HG03571 (cell line): ENCODE data around the gene DNAH8.

Source experiments
- ATAC-seq: cut with Tn5 transposase; IDR thresholded peaks from one replicate; pipeline ENCODE4 v1.9.1; 2021; ENCODE audit not compliant: unreplicated experiment

Gene DNAH8

DNA sequence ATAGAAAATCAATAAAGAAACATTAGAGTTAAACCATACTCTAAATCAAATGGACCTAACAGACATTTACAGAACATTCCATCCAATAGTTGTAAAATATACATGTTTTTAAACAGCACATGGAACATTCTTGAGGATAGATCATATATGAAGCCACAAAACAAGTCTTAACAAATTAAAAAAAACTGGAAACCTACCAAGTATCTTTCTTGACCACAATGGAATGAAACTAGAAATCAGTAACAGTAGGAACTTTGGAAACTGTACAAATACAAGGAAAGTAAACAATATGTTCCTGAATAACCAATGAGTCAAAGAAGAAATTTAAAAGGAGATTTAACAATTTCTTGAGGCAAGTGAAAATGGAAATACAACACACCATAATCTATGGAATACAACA, 242.3 kb downstream of the DNAH8 start:
- ATAC-seq = no peak

DNA sequence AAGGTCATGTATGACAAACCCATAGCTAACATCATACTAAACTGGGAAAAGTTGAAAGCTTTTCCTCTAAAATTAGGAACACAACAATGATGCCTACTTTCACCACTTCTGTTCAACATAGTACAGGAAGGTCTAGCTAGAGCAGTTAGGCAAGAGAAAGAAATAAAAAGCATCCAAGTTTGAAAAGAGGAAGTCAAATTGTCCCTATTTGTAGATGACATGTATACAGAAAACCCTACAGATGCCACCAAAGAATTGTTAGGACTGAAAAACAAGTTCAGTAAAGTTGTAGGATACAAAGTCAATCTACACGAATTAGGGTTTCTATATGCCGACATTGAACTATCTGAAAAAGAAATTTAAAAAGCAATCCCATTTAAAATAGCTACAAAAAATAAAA, 244.0 kb downstream of the DNAH8 start:
- ATAC-seq = no peak

DNA sequence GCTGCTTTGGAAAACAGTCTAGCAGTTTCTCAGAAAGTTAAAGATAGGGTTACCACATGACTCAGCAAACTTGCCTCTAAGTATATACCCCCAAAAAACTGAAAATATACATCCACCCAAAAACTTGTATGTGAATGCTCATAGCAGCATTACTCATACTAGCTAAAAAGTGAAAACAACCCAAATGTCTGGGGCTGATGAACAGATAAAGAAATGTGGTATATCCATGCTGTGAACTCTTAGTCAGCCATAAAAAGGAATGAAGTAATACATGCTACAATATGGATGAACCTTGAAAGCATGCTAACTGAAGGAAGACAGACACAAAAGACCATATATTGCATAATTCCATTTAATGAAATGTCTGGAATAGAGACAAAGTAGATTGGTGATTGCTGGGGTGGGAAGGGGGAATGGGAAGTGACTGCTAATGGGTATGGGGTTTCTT, 253.6 kb downstream of the DNAH8 start:
- no peak for ATAC-seq

DNA sequence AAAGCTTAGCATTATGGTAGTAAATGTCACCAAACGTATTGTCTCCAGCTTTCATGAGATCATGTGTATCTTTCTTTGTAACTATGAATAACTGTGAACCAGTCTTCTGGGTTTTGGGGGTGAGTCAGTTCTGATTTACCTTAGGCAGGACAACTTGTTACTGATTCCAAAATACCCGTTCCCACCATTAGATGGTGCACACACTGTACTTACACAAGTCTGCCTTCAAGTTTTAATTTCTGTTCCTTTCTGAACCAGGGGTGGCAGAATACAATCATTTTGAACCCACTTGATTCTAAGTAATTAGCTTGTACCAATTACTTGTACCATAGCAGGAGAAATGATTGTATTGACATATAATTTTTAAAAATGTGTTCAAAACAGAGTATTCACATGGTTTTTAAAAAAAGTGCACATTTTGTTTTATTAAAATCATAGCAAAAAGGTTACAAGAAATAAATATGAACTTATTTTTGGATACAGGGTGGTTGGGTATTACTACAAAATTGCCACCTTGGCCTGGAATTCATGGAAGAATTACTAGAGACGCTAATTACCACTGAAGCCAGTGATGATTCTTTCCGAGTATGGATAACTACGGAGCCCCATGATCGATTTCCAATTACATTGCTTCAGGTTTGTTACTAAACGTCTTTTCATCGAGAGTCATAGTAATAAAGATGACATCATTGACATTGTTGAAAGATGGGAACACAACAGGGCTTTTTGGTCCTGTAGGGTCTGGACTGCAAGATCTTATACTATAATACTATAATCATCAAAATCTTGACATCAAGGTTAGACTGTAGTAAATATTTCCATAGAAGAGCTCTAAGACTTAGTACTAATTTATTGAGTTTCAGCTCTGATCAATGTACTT, 258.3 kb downstream of the DNAH8 start:
- no peak for ATAC-seq

DNA sequence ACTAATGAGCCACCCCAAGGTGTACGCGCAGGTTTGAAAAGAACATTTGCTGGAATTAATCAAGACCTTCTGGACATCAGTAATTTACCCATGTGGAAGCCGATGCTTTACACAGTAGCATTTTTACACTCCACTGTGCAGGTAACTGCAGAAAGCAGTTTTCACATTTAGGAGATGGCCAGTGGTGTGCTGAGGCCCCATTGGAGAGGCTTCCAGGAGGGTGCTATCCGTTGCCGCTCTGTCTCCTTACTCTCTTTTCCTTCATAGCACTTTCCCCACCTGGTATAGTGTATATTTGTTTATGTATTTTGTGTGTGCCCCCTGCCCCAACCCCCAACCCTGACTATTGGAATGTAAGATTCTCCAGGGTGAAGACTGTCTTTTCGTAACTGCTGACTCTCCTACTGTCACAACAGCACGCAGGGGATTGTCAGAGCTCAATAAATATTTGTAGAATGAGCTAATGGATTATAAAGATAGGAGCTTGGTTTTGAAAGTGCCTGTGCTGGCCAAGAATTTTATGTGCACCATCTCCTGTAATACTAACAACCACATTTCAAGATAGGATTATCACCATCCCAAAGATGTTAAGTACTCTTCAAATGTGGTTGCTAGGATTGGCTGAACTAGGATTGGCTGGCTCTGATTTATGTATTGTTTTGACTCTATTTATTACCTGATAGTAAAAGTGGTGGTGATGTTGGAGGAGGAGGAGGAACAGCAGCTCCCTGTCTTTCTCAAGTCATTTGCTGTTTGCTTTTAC, 259.5 kb downstream of the DNAH8 start:
- no peak for ATAC-seq

DNA sequence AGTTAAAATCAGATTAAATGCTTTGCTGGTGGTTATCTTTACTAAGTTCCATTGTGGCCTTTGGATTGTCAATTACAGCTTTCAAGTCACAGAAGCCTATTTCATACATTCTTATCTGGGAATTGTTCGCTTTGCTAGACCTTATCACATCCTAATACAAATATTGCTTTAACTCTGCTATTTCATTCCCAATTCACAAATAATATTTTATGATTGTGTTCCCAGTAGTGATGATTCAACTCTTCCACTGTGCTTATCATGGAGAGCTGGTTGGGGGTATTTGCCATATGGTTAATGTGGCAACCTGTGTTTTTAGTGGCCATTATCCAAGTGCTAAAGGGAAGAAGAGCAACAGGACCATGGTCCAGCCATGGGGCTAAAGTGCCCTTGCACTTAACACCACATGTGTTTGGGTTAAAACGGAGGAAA, 260.5 kb downstream of the DNAH8 start:
- no peak for ATAC-seq

DNA sequence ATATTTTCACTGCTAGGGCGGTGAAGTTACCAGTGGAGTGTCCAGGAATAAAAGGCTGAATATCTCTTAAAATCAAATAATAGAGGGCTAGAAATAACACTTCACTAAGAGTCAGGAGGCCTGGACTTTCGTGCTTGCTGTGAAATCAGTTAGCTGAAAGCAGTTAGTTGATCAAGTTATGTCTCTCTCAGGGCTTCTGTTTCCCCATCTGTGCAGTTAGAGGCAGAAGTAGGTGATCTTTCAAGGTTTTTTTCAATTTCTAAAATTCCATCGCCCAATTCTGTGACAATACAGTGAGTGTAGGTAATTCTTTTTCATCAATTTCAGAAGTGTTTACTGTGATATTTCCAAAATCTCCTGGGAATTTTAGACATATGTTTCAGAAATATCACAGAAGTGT, 260.9 kb downstream of the DNAH8 start:
- ATAC-seq = no peak

DNA sequence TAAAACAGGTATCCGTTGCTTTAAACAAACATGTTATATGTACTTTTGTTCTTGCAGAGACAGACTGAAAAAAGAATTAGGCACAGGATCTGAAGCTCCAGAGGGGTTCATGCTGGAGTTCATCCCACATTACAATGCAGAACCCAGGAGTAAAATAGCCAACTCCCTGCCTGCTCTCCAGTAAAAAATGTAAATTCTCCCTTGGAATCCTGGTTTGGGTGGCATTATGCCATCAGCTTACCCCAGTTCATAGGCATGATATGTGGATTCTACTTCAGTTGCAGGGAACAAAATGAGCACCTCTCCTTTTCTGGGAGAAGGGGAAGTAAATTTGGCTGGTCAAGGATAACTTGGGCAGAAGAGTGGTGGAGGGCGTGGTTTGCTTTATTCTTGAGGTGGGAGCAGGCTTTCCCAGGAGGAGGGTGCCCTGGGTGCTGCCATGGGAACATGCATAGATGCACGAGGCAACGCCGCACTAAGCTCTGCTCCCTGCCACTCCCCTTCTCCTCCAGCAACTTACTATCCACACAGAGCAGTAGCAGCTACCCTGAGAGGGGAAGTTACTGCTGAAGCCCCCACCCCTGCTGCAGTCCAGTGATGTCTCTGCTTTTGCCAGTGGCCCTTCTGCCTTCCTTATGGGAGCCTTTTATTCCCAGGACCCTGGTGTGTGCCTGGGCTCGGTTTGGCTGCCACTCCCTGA, 261.8 kb downstream of the DNAH8 start:
- no peak for ATAC-seq

DNA sequence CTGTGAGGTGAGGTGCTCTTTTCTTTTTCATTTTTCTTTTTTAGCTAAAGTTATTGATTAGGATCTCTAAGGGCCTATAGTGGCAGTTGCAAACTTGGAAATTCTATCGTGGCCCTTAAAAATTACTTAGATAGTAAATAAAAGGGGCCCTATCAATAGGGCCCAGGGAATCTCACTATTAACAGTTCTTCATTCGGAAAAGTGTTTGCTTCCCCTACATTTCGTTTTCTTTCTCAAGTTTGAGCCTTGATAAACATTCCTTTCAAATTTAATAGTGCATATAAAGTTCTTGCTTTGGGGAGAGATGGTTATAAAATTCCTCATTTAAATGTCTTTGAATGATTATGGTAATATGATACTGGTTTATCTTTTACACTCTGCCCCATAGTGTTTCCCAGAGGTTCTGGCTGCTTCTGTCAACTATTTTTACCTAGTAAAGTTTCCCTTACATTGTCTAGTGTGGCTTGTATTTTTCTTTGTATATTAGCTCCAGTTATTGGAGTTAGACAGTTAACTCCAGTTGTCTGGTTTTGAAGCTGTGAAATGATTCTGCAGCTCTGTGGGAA, 263.1 kb downstream of the DNAH8 start:
- ATAC-seq = no peak

DNA sequence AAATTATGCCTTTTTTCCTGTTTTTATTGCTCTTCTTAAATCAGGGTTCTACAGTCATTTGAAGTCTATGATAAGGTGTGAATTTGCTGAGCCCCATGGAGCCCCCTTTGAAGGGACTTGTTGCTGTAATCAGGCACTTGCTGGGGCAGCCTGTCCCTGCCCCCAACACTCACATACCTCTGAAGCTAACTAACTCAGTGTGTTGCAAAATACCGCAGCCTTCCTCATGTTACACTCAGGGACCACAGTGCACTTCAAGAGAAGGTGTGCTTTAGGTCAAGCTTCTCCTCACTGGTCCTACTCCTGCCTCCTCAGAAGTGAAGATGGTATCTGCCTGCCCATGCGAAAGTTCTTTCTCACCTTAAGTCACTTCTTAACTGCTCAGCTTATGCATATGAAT, 267.4 kb downstream of the DNAH8 start:
- ATAC-seq = no peak

DNA sequence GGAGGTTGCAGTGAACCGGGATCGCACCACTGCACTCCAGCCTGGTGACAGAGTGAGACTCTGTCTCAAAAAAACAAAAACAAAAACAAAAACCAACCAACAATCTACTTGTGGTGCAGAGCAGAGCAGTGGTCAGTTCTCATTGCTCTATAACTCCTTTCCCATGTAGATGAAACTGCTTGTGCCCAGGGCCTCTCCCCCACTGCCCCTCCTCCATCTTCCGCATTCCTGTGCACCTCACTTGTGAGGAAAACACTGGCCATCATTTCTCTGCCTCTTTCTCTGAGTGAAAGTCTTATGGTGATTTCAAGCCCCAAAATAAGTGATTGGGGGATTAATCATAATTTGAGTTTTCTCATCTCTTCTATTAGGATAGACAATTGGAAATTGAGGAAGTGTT, 269.6 kb downstream of the DNAH8 start:
- ATAC-seq = no peak

DNA sequence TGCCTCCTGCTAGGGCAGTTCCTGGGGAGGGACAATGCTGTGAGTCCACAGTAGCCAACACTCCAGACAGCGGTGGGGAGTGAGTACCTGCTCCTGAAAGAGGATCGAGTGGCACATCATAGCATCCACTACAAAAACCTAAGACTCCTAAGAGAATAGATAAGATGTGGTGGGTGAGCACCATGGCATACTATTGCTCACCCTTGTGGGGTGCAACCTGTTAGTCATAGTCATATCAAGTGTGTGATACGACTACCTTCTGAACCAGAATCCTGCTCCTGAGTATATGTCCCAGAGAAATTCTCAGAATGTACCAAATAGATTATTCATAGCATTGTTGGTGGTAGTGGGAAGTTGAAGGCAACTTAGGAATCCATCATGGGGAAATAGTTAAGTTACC, 270.7 kb downstream of the DNAH8 start:
- no peak for ATAC-seq

DNA sequence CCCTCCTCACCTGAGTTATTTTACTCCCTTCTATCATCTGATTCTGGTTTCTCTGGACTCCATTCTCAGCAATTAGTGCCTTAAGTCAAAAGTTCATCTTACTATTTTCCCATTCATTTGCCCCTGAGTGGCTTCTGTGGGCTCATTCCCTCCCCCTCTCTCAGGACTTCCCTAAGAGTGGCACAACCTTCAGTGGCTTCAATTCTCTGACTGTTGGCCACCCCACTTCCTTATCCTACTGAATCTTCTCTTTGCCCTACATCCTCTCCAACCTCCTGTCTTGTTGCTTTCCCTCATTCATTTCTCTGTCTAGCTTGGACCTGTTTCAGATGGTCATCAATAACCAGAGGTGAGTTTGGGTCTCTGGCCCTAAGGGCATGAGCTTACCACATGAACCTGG, 272.4 kb downstream of the DNAH8 start:
- ATAC-seq = no peak

DNA sequence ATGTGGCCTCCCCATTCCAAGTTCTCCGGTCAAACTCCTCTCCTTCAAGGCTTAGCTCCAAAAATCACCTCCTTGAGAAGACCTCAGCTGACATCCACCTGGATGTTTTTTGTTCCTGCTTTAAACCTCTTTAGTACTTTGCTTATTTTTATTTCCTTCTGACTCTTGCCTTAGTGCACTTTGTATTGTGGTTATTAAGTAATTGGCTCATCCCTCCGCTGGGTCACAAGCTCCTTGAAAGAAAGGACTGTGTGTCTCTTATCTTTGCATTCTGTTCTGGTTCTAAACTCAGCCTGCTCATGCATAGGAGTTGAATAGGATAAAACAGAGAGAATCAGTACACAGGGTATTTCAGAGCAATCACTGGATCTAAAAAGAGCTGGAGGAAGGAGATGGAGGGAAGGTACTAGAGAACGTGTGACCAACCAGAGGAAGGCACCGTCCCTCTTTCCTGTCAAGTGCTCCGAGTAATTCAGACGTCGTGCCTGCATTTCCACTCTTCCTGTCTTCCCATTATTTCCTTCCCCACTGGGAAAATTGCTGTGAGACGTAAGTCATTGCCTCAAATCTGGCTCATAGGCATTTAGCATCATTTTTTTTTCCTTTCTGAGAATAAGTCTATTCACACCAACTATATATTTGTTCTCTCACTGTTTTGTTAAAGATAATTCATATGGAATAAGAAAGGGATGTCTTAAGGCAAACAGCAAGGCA, 273.8 kb downstream of the DNAH8 start:
- ATAC-seq = no peak

DNA sequence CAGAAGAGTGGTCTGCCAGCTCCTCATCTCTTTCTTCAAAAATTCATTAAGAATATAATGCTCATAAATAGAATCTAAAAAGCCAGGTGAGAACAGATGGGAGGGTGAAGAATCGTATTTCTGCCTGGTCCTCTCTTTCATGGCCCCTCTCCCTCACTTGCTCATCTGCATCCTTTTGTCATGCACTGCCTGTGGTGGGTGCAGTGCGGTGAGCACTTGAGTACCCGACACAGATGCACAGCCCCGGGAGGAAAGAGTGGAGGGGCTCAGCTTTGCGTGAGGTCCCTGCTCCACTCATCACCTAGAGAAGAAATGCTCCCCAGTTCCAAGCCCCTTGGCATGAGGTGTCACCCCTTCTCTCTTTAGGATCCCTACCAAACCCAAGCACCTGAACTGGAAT, 275.4 kb downstream of the DNAH8 start:
- ATAC-seq = no peak

DNA sequence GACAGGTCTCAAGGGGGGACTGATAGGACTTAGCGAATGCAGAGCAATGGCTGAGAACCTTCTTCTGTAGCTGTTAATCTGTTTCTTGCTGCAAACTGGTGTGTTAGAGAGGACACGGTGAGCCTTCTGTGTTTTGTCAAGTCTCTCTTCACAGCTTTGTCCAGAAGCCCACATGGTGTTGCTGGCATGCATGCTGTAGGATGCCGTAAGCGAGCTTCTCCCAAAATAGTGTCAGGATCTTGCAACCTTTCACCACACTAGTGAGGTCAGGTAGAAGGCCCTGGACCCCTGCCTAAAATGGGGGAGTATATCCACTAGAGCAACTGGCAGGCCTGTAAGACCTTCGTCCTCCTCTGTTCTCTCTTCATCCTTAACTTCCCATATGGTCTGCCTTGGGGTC, 281.6 kb downstream of the DNAH8 start:
- ATAC-seq = no peak

DNA sequence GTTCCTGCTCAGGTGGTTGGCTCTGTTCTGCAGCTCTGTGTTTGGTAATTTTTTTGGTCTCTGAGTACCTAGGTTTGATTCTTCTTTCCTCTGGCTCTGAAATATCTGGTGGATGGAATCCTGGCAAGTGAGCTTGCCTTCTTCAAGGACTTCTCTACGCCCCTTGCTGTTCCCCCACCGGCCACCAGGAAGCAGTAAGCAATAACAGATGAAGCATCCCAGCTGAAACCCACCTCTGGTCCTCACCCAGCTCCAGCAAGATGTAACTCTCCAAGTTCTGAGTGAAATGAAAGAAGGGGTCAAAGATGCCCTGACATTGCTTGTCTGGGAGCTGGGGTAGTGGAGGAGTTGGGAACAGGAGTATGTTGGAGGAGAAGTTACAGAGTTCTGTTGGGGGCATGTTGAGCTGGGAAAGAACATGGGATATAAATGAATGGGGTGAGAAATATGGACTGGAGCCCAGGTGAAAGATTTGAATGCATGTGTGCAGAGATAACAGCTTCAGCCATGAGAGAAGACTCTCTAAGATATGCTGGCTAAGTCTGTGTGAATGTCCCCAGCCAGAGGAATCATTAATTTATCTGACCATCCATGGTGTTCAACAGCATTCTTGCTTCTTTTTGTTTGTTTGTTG, 282.1 kb downstream of the DNAH8 start:
- ATAC-seq = no peak

DNA sequence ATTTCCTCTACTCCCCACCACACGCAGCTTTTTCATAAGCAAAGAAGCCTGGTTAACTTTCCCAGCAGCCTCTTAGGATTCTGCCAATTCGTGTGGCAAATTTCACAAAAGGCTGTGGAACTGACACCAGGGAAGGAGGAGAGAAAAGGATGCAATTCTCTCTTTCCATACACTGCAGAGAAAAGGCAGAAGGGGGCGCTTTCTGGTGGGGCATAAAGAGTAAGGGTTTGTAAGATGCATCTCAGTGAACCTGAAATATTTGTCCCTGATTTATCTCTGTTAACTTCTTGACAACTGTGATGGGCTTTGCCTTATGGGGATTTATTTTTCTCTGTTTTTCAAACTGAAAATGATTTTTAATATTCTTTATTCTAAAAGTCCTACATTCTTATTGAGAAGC, 288.0 kb downstream of the DNAH8 start:
- no peak for ATAC-seq

DNA sequence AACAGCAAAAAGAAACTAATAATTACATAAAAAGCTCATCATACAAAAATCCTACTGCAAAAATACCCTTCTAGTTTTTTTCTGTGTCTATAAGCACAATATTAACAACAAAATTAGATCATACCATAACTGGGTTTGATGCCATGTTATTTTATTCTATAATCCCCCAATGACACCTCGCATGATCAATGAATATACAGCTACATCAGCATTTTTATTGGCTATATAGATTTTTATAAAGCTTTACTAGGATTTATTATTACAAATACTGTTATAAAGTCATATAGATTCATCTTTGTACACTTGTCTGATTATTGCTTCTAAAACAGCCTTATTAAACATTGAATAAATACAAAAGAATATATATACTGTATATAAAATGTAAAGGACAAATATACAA, 288.4 kb downstream of the DNAH8 start:
- ATAC-seq = no peak

DNA sequence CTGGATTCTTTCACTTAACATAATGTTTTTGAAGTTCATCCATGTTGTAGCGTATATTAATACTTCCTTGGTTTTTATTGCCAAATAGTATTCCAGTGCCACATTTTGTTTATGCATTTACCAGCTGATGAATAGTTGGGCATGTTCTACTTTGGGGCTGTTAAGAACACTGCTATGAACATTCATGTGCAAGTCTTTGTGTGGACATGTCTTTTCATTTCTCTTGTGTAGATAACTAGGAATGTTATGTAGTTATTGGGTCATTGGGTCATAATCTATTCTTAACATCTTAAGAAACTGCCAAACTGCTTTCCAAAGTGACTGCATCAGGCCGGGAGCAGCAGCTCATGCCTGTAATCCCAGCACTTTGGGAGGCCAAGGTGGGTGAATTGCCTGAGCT, 289.7 kb downstream of the DNAH8 start:
- ATAC-seq = no peak
